Right lung (tissue), 5 donors: ENCODE data around the gene CEBPZ. TPM values are rescaled to one million over a fixed set of nuclear protein-coding genes. Genes with fewer than 3 reads are reported as not detected.
A peak's percentile ranks its signal among the peaks of the same experiment; 100 is the strongest.

Experiments
- DNase-seq, 2 donors: peaks; one replicate each; pipeline ENCODE4 v3.0.0-alpha.2; 2013
- polyA plus RNA-seq, 5 donors: library from polyadenylated mRNA; unstranded; fragments of 120-200 nt; gene quantifications; one replicate each; pipeline versions ENCODE4 v1.2.1 to v1.2.3, GENCODE V29; 2013; ENCODE audit warnings: inconsistent platforms in 1 of 5, low replicate concordance in 1 of 5; ENCODE audit not compliant: insufficient read length in 5 of 5, insufficient read depth in 1 of 5

Gene CEBPZ
- polyA plus RNA-seq, 5 donors, result 63.0 to 73.8 (median 70.2) TPM

DNA sequence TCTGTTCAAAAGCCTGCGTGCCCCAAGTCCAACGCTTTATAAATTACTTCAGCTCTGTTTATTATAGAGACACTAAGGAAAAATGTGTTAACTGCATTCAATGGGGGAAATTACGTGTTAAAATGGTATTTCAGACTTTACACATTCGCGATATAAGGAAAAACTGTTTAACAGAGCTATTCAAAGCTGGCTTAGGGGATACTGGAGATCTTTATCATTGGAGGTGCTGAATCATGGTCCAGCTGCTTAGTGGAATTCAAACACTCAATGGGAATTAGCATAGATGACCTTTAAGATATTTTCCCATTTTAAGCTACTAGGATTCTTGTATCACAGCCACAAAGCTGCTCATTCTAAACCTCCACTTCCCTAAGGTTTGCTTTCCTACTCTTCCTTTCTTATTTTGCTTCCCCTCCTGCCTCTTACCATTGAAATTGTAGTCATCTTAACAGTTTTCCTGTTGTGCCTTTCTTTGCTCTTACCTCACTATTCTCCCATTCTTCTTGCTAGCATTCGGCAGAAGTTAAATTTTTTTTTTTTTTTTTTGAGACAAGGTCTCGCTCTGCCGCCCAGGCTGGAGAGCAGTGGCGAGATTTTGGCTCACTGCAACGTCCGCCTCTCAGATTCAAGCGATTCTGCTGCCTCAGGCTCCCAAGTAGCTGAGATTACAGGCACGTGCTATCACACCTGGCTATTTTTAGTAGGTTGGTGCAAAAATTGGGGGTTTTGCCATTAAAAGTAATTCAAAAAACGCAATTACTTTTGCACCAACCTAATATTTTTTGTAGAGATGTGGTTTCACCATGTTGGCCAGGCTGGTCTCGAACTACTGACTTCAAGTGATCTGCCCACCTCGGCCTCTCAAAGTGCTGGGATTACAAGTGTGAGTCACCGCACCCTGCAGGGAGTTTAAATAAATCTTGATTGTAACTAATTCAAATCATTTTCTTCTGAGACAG lies 49.4 kb downstream of the CEBPZ start:
- no peak for DNase-seq

DNA sequence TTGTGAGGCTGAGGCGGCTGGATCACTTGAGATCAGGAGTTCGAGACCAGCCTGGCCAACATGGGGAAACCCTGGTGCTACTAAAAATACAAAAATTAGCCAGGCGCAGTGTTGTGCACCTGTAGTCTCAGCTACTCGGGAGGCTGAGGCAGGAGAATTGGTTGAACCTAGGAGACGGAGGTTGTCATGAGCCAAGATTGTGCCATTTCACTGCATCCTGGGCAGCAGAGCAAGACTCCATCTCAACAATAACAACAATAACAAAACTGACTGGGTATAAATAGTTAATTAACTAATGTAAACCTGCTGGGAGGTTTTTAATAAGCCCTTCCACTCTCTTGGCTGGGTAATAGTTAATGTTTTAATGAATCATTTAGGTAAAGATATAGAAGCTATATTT lies 50.8 kb downstream of the CEBPZ start:
- DNase-seq, result no peak

DNA sequence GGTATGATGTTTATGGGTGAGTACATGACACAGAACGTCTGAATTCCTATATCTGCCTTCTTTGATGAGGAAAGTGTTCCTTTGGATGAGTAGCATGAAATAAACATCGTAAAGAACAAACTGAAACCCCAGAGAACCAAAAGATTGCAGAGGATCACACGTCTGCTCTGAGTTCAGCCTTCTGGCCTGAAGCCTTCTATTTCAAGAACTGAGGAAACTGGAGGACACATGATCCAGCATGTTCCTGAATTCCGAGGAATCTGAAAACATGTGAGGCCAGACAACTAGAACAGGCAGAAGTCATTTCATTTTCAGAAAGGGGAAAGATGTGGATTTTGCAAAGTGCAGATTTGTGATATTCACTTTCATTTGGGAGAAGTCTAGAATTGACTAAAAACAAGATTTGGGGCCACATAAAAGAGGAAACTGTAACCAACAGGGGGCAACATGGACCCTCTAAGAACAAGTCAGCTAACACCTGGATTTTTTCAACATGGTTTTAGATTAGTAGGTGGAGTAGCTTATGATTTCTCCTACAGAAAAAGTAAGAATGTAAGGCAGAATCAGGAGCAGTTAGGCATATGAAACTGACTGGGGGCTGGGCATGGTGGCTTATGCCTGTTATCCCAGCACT lies 51.3 kb downstream of the CEBPZ start:
- DNase-seq, result no peak

DNA sequence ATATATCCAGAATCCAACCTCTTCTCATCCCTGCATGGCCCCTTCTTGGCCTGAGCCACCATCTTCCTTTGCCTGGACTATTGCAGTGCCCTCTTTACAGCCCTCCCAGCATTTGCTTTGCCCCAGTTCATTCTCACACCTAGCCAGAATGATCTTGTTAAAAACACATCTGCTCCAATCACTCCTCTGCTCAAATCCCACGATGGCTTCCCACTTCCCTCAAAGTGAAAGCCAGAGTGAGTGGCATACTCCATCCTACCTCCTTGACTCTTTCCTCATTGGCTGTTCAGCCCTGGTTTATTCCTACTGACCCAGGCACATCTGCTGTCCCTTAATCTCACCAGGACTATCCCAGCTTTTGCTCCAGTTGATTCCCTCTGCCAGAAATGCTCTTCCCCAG lies 57.7 kb downstream of the CEBPZ start:
- DNase-seq, result no peak

DNA sequence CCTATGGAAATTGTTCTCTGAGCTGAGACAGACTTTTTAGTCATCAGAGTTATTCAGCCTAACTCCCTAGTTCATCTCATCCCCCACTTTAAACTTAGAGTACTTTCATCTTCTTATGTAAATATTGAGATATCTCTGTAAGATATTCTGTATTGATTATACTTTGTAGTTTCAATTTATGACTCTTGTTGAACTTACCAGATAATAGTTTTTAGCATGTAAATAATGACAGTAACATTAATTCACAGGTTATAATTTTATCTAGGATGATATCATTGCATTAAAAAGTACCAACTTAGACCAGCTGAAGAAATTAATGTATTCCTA lies 59.8 kb downstream of the CEBPZ start:
- DNase-seq, result no peak

DNA sequence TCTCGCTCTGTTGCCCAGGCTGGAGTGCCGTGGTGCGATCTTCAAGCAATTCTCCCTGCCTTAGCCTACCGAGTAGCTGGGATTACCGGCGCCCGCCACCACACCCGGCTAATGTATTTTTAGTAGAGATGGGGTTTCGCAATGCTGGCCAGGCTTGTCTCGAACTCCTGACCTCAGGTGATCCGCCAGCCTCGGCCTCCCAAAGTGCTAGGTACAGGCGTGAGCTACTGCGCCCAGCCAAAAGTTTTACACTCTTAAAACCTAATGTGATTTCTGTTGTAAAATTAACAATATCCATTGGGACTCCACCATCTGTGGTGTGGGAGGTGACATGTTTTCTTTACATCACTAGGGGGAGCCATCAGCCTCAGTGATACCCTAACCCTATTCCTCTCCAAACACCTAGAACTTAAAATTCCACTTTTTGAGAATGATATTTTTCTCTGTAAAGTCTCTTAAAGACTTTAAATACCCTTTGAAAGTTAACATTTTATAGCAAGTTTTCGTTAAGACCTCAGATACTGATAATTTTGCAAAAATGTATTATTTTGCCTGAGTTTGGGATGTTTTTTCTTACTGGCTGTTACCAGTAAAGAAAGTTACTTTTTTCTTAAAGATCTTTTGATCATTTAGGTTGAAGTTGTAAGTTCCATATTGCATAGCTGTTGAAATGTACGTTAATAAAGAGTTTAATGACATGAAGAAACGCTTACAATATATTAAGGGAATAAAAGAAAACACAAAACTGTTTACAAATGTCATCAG lies 63.0 kb downstream of the CEBPZ start:
- peak in 1 of 2 donors; percentile 3 for DNase-seq

DNA sequence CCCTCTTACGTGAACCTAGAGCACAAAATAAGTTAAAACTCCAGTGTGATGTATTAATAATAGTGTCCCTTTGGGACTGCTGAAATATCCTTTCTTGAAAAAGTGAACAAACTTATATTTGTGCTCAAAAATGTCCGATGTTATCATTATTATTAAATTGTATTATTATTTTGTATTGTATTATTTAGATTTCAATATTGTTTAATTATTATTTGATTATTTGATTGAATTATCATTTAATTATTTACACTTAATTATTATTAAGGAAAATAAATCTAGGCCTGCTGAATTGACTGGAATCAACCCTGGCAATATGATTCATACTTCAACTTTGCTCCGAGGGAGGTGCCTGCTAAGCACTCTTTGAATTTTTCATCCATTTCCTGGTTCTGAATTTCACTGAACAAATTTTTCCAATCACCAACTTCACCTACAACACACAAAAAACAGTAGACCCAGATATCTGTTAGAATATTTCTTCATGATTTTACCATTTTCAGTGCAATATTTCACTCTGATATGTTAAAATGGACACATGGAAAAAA lies 63.7 kb downstream of the CEBPZ start:
- no peak for DNase-seq

DNA sequence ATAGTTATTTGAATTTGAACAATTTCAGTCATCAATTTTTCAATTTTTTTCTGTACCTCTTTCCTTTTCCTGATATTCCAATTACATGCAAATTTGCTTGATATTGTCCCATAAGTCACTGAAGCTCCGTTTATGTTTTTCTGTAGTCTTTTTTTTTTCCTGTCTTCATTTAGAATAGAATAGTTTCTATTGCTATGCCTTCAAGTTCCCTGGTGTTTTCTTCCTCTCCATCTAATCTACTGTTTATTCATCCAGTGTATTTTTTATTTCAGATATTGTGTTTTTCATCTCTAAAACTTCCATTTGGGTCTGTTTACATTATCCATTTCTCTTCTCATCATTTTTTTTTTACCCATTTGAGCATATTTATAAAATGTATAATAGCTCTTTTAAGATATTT lies 66.6 kb downstream of the CEBPZ start:
- DNase-seq, result no peak

DNA sequence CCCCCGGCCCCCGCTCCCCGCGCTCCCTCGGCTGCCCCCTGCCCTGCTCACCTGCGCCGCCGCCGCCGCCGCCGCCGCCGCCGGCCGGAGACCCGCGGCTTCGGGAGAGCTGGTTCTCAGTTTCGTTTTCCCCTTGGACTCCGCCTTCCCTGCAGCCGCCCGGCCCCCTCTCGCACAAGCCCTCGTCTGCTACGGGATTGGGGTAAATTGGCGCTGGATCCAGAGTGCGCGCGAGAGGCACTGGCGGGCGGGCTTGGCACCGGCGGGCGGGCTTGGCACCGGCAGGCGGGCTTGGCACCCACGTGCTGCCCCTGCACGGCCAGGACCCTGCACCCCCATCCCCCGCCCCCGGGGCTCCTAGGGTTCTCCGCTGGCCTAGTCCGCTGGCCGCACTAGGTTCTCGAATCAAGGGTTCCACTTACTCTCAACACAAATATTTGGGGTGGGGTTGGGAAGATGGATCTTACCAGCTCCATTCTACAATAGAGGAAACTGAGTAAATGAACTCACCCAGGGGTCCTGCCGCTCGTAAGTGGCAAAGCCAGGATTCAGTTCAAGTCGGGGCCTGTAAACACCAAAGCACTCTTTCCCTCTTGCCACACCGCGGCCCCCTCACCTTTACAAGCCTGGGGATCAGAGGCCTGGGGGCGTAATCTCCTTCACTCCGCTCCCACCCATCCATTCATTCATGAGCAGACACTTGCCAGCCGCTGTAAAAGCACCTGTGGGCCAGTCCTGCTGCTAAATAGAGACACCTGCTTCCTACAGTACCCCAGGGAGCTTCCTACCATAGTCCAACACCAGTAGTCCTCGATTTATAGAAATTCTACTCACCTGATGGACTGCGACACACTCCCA lies 74.3 kb downstream of the CEBPZ start, which contains the start of gene EIF2AK2:
Gene EIF2AK2 (minus strand): TSS at position 124 of the 858 bp plus-strand sequence. CDS start 9,174 bp downstream, outside the sequence.
- peak; percentile 80 to 81 for DNase-seq

DNA sequence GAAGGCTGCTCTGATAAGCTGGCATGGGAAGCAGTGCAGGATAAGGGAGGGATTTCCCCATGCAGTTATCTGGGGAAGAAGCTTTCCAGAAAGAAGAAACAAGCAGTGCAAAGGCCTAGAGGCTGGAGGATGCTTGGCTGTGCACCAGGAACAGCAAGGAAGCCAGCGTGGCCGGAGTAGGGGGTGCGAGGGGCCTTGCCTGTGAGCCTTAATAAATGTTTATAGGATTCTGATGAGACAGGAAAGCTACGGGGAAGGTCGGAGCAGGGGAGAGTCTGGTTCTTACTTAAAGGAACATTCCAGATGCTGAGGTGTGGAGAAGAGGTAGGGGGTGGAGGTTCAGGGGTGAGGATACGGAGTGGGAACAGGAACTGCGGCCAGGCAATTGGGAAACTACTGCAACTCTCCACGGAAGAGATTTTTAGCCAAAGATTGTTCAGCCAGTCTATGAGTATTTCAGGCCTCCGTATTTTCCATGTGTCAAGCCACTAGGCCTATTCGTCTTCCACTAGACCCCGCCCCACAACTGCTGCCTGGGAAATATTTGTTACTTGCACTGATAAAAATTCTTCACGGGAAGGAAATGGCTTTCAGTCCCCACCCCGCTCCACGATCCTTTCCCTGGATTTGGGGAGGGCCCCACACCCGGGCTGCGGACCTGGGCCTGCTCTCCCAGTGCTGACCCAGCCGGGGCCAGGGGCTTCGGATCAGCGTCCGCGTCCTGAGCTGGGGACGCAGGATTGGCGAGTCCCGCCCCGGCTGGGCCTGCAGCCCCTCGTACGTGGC lies 75.1 kb downstream of the CEBPZ start:
- DNase-seq, result peak; percentile 54 to 65

DNA sequence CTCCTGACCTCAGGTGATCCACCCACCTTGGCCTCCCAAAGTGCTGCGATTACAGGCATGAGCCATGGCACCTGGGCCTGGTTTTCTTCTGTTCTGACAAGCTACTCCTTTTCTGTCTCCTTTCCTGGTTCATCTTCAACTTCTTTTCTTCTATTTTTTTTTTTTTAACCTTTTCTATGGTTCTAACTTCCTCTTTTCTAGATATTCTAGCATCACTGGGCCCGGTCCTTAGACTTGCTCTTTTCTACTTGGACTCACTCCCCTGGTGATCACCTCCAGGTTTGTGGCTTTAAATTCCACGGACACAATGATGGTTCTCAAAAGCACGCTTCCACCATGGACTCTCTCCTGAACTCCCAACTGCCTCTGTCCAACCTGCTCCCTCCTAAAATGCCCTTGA lies 76.6 kb downstream of the CEBPZ start:
- no peak for DNase-seq

DNA sequence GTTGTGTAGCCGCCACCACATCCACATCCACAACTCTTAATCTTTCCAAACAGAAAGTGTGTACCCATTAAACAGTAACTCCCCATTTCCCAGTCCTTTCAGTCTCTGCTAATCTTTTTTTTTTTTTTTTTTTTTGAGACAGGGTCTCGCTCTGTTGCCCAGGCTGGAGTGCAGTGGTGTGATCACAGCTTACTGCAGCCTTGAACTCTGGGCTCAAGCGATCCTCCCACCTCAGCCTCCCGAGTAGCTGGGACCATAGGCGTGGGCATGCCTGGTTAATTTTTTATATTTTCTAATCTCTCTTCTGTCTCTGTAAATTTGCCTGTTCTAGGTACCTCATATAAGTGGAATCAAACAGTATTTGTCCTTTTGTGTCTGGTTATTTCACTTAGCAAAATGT lies 78.2 kb downstream of the CEBPZ start:
- no peak for DNase-seq

Other genes starting within 250 kb of the CEBPZ start
- gene HEATR5B, start 147.2 kb downstream of the CEBPZ start, polyA plus RNA-seq, result 10 to 100 TPM; 18.3 to 33.1 (median 27.7) TPM
- 10 to 100 TPM in 4 of 5 donors, 1 to 10 TPM in 1; 7.5 to 13.8 (median 12.4) TPM for gene GPATCH11, start 147.1 kb downstream of the CEBPZ start, polyA plus RNA-seq
- 10 to 100 TPM; 23.0 to 38.3 (median 35.9) TPM for gene EIF2AK2, start 74.6 kb downstream of the CEBPZ start, polyA plus RNA-seq
- not detected for gene SULT6B1, start 42.9 kb downstream of the CEBPZ start, polyA plus RNA-seq
- 10 to 100 TPM; 42.0 to 62.6 (median 54.1) TPM for gene CEBPZOS, start 35.1 kb downstream of the CEBPZ start, polyA plus RNA-seq
- 10 to 100 TPM; 23.8 to 42.5 (median 33.3) TPM for gene NDUFAF7, start 62 bp upstream of the CEBPZ start, polyA plus RNA-seq
- gene PRKD3, start 93.2 kb upstream of the CEBPZ start, polyA plus RNA-seq, result 10 to 100 TPM; 36.3 to 70.2 (median 56.6) TPM
- 10 to 100 TPM in 2 of 5 donors, 1 to 10 TPM in 3; 5.2 to 19.5 (median 7.4) TPM for gene QPCT, start 113.0 kb upstream of the CEBPZ start, polyA plus RNA-seq